ENCODE measurements around the gene SLC38A5.

Gene SLC38A5

DNA sequence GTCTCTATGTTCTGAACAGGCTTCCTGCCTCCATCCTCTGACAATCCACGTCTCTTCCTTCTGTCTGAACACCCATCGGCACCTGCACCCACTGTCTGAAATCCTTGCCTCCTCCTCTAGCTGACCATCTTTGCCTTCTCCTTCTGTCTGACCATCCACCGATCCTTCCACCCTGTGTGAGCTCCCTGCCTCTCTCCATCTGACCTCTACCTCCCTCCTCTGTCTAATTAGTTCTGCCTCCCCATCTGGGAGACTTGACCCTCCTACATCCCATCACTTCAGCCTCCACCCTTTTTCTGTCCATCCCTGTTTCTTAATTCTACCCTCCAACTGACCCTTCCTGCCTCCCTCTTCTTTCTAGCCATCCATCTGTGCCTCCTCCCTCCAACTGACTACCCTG, 10.0 kb downstream of the SLC38A5 start:
- no peaks in the 10 kb centered on the region for H4K20me1 ChIP-seq (ENCODE audit: insufficient read depth, low read length, poor library complexity, severe bottlenecking)
- no peaks in the 10 kb centered on the region for H3K79me2 ChIP-seq (ENCODE audit: insufficient read depth, low read length)
- H3K27me3 ChIP-seq (ENCODE audit: insufficient read depth, low read length, poor library complexity, severe bottlenecking), result no peaks in the 10 kb centered on the region
- no peaks in the 10 kb centered on the region for H3K9me2 ChIP-seq (replicated peaks; ENCODE audit: low read depth, low read length)
- no peak overlapping the region for H3K4me3 ChIP-seq (ENCODE audit: low read length, poor library complexity, severe bottlenecking)
- no peak overlapping the region for H2AFZ ChIP-seq (ENCODE audit: low read length)
- H3F3A ChIP-seq (ENCODE audit: low read depth), result no peaks in the 10 kb centered on the region
- no peak for TF ChIP-seq EZH2phosphoT487 (IDR thresholded peaks at IDR 0.05; ENCODE audit: borderline replicate concordance)
- TF ChIP-seq, protein P1, sequence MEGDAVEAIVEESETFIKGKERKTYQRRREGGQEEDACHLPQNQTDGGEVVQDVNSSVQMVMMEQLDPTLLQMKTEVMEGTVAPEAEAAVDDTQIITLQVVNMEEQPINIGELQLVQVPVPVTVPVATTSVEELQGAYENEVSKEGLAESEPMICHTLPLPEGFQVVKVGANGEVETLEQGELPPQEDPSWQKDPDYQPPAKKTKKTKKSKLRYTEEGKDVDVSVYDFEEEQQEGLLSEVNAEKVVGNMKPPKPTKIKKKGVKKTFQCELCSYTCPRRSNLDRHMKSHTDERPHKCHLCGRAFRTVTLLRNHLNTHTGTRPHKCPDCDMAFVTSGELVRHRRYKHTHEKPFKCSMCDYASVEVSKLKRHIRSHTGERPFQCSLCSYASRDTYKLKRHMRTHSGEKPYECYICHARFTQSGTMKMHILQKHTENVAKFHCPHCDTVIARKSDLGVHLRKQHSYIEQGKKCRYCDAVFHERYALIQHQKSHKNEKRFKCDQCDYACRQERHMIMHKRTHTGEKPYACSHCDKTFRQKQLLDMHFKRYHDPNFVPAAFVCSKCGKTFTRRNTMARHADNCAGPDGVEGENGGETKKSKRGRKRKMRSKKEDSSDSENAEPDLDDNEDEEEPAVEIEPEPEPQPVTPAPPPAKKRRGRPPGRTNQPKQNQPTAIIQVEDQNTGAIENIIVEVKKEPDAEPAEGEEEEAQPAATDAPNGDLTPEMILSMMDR (conservative IDR thresholded peaks at IDR 0.05; ENCODE audit: low read length), result no peak
- no peak overlapping the region for H3K4me2 ChIP-seq (ENCODE audit: low read depth, low read length, poor library complexity, severe bottlenecking)
- no peak overlapping the region for H3K9ac ChIP-seq (ENCODE audit: low read depth, low read length, poor library complexity, severe bottlenecking)
- no peaks in the 10 kb centered on the region for H3K4me1 ChIP-seq (ENCODE audit: insufficient read depth, low read length, poor library complexity, severe bottlenecking)
- H3K36me3 ChIP-seq (ENCODE audit: insufficient read depth, low read length), result no peaks in the 10 kb centered on the region; the same call in 1 of the 2 replicates
- H3K9me3 ChIP-seq (ENCODE audit: insufficient read depth, low read depth, low read length), result no peaks in the 10 kb centered on the region

DNA sequence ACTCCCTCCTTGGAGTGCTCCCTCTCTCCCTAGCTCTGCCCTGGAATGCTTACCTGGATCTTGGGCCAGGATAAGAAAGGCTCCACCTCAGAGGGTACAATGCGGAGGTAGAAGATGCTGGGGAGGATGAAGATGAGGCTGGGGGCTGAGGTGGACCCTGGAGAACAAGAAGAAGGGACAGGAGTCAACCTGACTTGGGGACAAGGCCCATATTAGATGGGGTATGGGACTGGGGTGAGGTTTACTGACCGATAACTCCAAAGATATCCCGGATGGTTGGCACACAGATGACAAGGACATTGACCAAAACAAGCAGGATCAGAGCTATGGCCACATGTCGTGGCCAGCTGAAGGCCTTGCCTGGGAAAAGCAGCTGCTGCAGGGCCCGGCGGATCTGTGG, 10.6 kb downstream of the SLC38A5 start:
- Histone ChIP-seq H3K4me1 (ENCODE audit: insufficient read depth, low read length, poor library complexity, severe bottlenecking) (no peaks in the 10 kb centered on the region), H3F3A (ENCODE audit: low read depth) (no peaks in the 10 kb centered on the region), H3K9me3 (ENCODE audit: insufficient read depth, low read depth, low read length) (no peaks in the 10 kb centered on the region), H3K36me3 (ENCODE audit: insufficient read depth, low read length) (no peaks in the 10 kb centered on the region; the same call in 1 of the 2 replicates), H3K9ac (ENCODE audit: low read depth, low read length, poor library complexity, severe bottlenecking) (no peak overlapping the region), H3K9me2 (replicated peaks; ENCODE audit: low read depth, low read length) (no peaks in the 10 kb centered on the region), H3K27me3 (ENCODE audit: insufficient read depth, low read length, poor library complexity, severe bottlenecking) (no peaks in the 10 kb centered on the region), H3K4me2 (ENCODE audit: low read depth, low read length, poor library complexity, severe bottlenecking) (no peak overlapping the region), H4K20me1 (ENCODE audit: insufficient read depth, low read length, poor library complexity, severe bottlenecking) (no peaks in the 10 kb centered on the region), H3K79me2 (ENCODE audit: insufficient read depth, low read length) (no peaks in the 10 kb centered on the region), H3K4me3 (ENCODE audit: low read length, poor library complexity, severe bottlenecking) (no peak overlapping the region), H2AFZ (ENCODE audit: low read length) (no peak overlapping the region)
- TF ChIP-seq EZH2phosphoT487 (IDR thresholded peaks at IDR 0.05; ENCODE audit: borderline replicate concordance), result no peak
- TF ChIP-seq, protein P1 (conservative IDR thresholded peaks at IDR 0.05; ENCODE audit: low read length), result no peak

DNA sequence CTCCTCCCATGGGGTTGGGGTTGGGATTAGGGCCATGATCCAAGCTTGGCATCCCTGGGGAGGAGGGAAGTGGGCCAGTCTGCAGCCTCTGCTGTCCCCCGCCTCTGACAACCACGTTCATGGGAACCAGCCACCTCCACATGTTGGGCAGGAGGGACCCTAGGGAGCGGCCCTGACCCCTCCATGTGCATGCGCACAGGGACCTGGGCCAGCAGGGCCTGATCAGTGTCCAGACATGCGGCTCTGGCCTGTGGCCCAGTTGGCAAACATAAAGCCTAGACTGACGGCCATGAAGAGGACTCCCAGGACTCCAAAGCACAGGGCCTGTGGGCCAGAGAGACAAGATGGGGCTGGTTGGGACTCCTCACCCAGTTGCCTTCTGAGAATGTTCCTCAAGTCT, 11.3 kb downstream of the SLC38A5 start:
- Histone ChIP-seq H4K20me1 (ENCODE audit: insufficient read depth, low read length, poor library complexity, severe bottlenecking) (no peaks in the 10 kb centered on the region), H3K4me1 (ENCODE audit: insufficient read depth, low read length, poor library complexity, severe bottlenecking) (no peaks in the 10 kb centered on the region), H3K36me3 (ENCODE audit: insufficient read depth, low read length) (no peaks in the 10 kb centered on the region; the same call in 1 of the 2 replicates), H3K79me2 (ENCODE audit: insufficient read depth, low read length) (no peaks in the 10 kb centered on the region), H3F3A (ENCODE audit: low read depth) (no peaks in the 10 kb centered on the region), H3K4me3 (ENCODE audit: low read length, poor library complexity, severe bottlenecking) (no peak overlapping the region), H3K9me2 (replicated peaks; ENCODE audit: low read depth, low read length) (no peaks in the 10 kb centered on the region), H3K9me3 (ENCODE audit: insufficient read depth, low read depth, low read length) (no peaks in the 10 kb centered on the region), H3K27me3 (ENCODE audit: insufficient read depth, low read length, poor library complexity, severe bottlenecking) (no peaks in the 10 kb centered on the region), H3K4me2 (ENCODE audit: low read depth, low read length, poor library complexity, severe bottlenecking) (no peak overlapping the region), H3K9ac (ENCODE audit: low read depth, low read length, poor library complexity, severe bottlenecking) (no peak overlapping the region), H2AFZ (ENCODE audit: low read length) (no peak overlapping the region)
- TF ChIP-seq, protein P1 (conservative IDR thresholded peaks at IDR 0.05; ENCODE audit: low read length), result no peak
- TF ChIP-seq EZH2phosphoT487 (IDR thresholded peaks at IDR 0.05; ENCODE audit: borderline replicate concordance), result no peak
